GM21786 (cell line): ENCODE measurements around the gene ACAP1.
"Not testable (repeated sequence)": the region's sequence is repeated elsewhere in the genome, so short reads cannot be mapped to it uniquely, and the experiment has no call there.

ENCODE experiments used
- ATAC-seq: cut with Tn5 transposase; IDR thresholded peaks from one replicate; pipeline ENCODE4 v1.9.1; 2021; ENCODE audit not compliant: unreplicated experiment

Gene ACAP1

DNA sequence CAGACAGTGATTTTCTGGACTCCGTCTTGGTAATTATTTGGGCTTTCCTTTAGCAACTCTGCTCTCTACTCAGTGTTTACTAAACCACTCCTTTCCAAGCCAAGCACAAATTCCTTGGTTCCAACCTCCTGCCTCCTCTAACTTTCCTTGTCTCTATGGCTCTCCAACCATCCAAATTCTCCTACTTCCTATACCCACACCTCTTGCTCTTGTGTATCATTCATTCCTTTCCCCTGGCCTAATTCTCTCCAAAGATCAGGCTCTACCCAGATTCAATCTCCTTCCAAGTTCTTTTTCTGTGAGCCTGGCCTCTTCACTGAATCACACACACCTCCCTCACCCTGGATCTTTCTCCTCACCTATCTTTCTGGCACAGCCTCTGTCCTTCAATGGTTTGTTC lies 8.3 kb upstream of the ACAP1 start:
- no peak for ATAC-seq

DNA sequence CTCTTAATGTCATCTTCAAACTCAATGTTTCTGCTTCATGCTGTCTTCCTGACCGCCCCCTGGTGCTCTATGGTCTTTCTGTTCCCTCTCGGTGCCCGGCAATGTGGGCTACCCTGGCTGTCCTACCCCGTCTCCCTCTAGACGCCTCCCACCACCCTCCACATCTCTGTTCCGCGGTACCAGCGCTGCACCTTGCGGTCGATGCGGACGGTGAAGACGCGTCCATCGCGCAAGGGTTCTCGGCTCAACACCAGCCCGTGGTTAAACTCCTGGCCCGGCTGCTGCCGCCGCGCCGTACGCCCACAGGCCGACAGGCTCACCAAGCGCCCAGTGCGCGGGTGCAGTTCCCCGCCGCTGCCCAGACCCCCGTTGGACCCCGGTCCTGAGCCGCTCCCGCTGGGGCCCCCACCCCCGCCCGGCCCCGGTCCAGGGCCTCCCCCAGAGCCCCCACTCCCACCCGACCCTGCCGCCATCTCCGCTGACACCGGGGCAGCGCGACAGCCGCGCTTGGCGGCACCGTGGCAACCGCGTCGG lies 7.4 kb upstream of the ACAP1 start, which contains the start of gene NEURL4:
TSS of gene NEURL4 (minus strand) at position 496 of the 534 bp plus-strand sequence. CDS start at position 473, 23 bp downstream.
- ATAC-seq, result no peak

DNA sequence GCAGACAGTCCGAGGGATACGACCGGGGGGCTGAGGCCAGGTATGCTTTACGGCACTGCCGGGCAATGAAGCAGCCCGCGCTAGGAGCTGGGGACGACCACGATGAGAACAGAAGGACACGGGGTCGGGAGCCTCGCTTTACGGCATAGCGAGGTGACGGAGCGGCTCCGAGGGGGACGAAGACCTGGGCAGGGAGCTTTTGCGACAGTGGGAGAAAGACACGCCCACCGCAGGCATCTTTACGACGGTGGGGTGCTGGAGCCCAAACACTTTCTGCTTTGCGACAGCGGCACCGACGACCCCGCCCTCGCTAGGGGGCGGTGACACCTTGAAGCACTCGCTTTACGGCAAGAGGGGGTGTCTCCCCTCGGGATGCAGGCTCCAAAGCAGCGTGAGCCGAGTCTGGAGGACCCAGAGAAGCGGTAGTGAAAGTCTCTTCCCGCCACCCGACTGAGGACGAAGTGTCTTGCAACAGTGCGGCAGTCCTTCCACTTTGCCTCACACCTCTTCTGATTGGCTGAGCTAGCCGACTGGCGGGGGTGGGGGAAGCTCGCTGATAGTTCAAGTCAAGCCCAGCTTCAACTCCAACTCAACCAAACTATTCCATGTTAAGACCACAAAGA lies 6.8 kb upstream of the ACAP1 start:
- peak; percentile 49 for ATAC-seq

DNA sequence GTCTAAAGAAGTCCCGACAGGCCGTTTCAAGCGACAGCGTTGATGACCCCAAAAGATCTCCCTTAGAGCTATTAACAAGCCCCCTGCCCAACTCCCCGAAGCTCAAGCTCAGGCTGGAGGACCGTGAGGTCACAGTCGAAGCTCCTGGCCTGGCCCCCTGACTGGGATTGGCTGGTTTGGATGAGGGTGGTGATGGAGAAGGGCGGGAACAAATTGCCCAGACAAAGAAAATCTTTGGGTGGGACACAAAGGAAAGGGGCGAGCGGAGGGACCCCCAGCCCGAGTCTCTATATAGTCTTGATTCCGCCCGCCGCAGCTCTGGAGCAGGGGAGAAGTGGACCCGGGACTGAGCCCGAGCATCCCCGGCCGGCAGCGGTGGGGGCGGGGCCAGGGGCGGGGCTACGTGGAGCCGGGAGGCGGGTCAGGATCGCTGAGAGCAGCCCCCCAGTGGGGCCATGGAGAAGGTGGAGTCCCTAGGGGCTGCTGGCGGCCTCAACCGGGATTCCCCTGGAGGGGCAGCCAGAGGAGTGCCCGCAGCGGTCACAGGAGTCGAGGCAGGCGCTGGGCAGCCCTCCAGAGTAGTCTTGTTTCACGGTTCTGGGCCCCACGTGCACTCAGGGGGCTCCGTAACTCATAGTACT lies 6.2 kb upstream of the ACAP1 start:
- peak; percentile 38 for ATAC-seq

DNA sequence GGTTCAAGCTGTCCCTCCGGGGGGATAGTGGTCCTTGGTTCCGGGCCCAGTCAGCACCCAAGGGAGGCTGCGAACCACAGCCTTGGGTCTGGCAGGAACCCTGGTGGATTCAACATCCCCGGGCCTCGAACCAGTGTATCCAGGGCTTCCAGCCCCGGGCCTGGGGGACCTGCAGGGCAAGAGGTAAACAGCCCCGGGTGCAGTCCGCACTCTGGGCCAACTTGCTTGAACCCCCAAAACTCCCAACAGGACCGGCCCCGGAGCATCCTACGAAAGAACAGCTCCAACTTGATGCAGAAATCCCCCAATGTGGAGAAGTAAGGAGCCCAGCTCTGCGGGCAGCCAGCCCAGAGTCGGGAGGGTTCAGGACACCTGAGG lies 5.7 kb upstream of the ACAP1 start:
- ATAC-seq, result no peak

DNA sequence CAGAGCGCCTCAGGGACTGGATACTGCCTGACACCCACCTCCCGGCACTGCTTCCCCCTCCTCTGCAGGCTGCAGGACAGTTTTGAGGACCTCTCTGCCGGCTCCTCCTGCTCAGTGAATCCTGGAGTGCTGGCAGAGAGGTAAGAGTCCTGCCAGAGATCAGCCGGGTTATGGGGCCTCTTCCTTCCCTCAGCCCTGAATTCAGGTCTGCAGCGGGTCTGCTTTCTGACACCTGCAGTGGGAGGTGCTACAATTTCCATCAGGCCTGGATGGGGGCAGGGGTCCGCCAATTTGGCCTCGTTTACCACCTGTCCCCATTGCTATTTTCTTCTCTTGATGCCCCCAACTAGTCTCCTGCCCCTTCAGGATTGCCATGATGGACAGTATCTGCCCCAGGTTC lies 4.2 kb upstream of the ACAP1 start:
- ATAC-seq, result no peak

DNA sequence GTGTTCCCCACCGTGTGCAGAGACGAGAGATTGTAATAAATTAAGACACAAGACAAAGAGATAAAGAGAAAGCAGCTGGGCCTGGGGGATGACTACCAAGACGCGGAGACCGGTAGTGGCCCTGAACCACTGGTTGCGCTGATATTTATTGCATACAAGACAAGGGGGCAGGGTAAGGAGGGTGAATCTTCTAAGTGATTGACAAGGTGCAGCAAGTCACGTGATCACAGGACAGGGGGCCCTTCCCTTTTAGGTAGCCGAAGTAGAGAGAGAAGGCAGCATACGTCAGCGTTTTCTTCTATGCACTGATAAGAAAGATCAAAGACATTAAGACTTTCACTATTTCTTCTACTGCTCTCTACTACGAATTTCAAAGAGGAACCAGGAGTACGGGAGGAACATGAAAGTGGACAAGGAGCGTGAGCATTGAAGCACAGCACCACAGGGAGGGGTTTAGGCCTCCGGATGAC lies 3.7 kb upstream of the ACAP1 start:
- not testable (repeated sequence) for ATAC-seq

DNA sequence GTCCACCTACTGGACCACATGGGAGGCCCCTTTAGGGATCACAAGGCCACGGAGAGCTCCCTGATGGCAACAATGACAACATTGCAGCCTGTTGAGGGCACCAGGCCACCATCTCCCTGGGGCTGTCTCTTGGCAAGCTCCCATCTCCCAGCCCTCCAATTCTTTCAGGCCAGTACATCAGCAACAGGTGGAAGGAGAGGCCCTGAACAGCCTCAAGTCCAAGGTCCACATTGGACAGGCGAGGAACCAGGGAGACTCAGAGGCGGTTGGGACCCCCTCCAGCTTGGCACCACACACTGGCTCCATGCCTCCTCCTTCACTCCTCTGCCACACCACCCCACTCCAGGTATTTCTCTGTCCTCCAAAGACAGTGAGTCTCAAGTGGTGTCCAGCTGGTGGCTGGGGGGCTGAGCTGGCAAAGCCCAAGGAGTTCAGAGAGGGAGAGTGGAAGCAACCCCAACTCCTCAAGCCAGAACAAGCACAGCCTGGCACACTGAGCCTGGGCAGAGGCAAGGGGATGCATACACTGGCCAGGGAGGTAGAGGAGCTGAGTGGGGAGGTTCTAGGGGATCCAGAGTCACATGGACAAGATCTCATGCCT lies 1.3 kb upstream of the ACAP1 start:
- ATAC-seq, result no peak

DNA sequence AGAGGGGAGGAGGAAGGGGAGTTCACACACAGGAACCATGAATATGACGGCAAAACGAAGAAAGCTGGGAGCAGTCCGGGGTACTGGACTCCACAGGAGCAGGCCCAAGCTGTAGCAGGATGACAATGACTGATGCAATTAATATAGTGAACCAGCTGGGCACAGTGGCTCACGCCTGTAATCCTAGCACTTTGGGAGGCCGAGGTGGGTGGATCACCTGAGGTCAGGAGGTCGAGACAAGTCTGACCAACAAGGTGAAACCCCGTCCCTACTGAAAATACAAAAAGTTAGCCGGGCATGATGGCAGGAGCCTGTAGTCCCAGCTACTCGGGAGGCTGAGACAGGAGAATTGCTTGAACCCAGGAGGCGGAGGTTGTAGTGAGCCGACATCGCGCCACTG lies 564 bp upstream of the ACAP1 start:
- not testable (repeated sequence) for ATAC-seq

DNA sequence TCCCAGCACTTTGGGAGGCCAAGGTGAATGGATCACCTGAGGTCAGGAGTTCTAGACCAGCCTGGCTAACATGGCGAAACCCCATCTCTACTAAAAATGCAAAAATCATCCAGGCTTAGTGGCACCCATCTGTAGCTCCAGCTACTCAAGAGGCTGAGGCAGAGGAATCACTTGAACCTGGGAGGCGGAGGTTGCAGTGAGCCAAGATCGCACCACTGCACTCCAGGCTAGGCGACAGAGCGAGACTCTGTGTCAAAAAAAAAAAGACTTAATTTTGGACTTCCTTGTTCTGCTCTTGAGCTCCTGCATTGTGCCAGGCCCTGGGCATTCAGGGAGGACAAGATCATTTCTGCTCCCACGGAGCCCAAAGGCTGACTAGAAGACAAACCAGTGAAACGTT lies 1.3 kb downstream of the ACAP1 start:
- ATAC-seq, result not testable (repeated sequence)

DNA sequence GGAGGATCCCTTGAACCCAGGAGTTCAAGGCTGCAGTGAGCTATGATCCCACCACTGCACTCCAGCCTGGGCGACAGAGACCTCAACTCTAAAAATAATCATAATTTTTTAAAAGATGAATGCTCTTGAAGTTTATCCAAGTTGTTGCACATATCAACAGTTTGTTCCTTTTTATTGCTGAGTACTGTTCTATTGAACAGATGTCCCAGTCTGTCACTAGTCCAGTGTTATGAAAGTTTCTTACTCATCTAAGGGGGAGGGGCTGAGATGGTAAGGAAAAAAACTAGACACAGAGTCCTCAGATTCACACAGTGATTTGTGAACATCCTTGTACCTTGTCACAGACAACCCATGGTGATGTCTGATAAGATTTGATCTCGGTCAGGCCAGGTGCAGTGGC lies 3.9 kb downstream of the ACAP1 start:
- no peak for ATAC-seq

DNA sequence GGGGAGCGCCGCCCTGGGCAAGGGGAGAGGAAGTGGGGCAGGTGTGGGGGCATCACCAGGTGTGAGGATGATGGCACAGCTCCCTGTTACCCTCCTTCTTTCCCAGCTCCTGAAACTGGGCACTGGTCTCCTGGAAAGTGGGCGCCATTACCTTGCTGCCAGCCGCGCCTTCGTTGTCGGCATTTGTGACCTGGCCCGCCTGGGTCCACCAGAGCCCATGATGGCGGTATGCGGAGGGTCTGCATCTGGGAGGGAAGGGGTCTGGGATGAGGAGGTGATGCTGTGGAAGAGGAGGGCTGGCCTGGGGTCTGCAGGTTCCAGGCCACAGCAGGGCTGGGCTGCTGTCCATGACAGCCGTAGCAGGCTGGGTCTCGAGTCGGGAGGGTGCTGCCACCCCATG lies 5.5 kb downstream of the ACAP1 start:
- no peak for ATAC-seq

DNA sequence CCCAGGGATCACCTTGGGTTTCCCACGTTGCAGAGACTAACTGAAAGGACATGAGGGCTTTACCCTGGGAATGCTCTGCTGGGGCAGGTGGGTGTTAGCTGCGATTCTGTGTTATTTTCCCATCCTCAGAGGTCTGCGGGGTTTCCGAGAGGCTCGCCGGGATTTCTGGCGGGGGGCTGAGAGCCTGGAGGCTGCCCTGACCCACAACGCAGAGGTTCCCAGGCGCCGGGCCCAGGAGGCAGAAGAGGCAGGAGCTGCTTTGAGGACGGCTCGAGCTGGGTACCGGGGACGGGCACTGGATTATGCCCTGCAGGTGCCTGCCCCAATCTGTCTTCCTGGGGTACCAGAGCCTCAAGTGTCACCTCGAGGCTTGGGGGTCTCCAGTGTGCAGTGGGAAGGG lies 6.9 kb downstream of the ACAP1 start:
- no peak for ATAC-seq

DNA sequence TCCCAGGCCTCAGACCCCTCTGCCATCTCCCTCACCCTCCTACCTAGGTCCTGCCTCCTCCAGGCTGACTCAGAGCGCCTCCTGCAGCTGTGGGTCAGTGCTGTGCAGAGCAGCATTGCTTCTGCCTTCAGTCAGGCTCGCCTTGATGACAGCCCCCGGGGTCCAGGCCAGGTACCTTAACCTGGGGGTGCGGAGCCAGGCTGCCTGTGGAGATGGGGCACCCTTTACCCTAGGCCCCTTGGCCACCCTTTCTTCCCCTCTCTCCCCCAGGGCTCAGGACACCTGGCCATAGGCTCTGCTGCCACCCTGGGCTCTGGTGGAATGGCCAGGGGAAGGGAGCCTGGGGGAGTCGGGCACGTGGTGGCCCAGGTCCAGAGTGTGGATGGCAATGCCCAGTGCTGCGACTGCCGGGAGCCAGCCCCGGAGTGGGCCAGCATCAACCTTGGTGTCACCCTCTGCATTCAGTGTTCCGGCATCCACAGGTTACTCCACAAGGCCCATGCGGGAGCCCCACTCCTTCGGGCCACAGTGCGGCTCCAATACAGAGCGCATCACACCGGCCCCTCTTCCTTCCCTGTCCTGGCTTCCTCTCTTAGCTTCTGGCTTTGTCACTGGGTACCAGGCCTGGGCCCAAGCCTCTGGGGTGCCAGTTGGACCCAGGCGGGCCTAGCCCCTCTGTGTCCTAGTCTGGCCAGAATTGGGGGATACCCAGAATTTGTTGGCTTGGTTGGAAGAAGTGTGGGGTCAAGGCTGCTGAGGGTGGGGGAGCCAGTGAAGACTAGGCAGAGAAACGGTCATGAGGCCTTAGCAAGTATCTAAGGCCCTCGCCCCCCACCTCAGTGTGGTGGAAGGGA lies 10.7 kb downstream of the ACAP1 start:
- no peak for ATAC-seq

DNA sequence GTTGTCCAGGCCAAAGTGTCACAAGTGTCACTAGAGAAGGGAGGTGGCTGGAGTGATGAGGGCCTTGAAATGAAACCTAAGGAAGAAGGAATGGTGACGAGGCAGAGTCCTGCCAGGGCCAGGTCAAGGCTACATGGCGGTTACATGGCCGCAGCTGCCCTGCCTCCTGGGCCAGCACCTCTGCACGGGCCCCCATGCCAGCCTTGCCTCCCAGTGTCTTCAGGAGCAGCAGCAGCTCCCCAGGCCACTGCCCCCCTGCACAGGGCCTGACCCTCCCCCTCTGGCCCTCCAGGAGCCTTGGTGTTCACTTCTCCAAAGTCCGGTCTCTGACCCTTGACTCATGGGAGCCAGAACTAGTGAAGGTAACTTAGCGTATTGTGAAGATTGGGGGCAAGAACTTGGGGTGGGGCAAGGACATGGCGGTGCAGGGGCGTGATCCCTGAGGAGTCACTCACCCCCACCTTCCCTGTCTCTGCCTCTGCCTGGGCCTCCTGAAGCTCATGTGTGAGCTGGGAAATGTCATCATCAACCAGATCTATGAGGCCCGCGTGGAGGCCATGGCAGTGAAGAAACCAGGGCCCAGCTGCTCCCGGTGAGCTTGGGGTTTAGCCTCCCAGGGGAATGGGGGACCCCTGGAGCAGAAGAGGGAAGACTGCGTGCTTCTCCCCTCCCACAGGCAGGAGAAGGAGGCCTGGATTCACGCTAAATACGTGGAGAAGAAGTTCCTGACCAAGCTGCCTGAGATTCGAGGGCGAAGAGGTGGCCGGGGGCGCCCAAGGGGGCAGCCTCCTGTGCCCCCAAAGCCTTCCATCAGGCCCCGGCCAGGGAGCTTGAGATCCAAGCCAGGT lies 11.5 kb downstream of the ACAP1 start:
- ATAC-seq, result no peak

DNA sequence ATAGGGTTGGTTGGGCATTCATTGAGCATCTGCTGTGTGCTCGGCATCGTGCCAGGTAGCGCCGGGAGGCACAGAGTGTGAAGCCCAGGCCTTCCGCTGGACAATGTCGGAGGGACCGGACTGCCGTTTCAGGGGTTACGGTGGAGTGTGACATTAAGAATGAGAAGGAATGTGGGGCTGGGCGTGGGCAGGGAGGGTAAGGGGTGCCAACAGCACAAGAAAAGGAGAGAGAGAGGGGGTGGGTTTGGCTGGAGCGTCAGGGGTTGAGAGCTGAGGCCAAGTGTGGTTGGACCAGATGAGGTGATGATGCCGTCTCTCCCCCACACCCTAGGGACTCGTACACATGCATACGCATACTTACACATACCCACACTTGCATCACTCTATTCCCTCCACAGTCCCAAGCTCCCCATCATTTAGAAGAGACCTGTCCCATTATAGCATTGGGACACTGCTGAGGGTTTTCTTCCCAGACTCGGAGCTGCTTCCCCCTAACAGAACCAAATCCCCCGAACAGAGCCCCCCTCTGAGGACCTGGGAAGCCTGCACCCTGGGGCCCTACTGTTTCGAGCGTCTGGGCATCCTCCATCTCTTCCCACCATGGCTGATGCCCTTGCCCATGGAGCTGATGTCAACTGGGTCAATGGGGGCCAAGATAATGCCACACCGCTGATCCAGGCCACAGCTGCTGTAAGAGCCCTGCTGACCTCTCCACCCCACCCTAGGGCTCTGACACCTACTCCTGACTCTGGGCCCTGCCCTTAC lies 12.3 kb downstream of the ACAP1 start:
- no peak for ATAC-seq

DNA sequence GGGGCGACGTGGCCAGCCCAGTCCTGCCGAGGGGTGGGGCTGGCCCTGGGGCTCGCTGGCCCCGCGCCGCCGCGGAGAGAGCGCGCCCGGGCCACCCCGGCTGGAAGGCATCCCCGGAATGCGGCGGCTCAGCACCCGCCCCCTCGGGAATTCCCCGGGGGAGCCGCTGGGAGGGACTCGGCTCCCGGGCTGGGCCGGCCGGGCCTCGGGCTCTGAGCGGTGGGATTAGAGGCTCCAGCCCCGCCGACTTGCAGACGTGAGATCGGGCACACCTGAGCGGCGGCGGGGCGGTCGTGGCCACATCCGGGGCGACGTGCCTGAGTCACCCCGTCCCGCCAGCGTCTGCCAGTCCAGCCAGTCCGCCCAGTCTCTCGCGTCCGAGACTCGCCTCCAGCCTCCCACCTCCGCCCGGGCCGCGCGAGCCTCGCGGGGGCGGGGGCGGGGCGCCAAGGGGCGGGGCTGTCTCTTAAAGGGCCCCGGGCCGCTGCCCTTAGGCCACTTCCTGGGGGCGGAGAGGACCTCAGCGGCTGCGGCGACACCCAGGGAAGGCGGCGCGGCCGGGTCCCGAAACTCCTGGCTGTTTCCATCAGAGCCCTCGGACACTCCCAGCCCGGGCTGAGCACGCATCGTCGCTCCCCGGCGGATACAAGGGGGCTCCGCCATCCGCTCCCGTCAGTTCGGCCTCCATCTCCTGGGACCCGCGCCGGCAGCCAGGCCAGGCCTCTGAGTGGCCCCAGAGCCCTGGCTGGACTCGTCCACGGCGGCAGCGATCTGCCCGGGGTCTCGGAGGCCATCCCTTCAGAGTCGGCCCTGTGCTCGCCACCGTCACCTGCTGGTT lies 15.6 kb downstream of the ACAP1 start, which contains the start of gene KCTD11:
TSS of gene KCTD11 (plus strand) at position 498 of the 838 bp plus-strand sequence.
- peak; percentile 61 for ATAC-seq

DNA sequence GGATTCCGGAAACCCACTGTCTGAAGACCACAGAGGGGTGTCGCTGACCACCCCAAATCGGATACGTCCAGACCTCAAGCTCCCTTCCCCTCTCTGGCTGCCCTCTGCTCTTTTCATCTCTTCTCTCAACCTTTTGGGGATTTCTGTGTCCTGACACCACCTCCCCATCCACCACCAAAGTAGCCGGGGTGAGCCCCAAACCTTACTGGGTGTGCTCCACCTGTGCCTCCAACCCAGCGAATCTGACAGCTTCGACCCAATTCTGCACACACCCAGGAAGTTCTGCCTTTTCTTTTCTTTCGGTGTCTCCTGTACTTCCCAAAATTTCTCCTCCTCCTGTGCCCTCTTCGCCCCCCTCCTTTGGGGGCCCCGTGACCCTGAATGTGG lies 16.2 kb downstream of the ACAP1 start:
- no peak for ATAC-seq
